ENCODE results near the gene RIN3.

The RIN3 gene

DNA sequence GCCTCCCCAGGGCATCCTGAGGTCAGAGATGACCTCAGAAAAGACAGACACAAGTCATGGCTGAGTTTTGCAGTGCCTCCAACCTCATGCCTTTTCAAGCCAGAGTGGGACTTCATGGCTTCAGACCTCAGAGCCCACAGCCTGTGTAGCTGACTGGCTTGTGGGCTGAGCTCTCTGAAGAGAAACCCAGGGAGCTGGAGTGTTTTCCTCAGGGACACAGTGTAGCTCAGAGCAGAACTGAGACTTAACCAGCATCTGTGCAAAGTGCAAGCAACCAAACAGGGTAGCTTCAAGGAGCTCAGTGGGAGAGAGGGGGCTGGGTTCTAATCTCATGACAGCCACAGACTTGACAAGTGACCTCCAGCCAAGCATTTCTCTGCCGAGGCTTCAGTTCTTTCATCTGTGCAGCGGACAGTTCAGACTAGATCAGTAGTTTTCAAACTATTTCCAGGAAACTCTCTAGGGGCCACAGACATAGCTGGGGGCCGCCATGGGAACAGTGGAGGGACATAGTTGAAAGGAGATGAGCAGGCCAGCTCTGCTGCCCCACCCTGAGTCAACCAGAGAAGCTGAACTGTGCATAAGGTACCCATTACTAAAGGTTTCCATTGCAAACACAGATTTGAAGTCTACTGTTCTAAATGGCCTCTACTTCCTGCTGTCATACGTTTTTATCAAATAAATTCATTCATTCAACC is 154.8 kb downstream of the RIN3 start:
- Histone ChIP-seq H3K9me3 (replicated peaks; ENCODE audit: insufficient read depth, low read length) (no peaks in the 10 kb centered on the region), H2AFZ (ENCODE audit: low read length) (no peak overlapping the region), H3K27me3 (replicated peaks; ENCODE audit: insufficient read depth, low read length) (no peaks in the 10 kb centered on the region), H3K4me1 (ENCODE audit: low read length) (no peaks in the 10 kb centered on the region), H3K9me2 (replicated peaks; ENCODE audit: insufficient read depth, low read length) (no peaks in the 10 kb centered on the region), H3F3A (ENCODE audit: insufficient read depth, low read length) (no peaks in the 10 kb centered on the region), H3K27ac (ENCODE audit: low read length) (no peak overlapping the region), H3K9ac (ENCODE audit: low read length) (no peak overlapping the region), H3K36me3 (replicated peaks; ENCODE audit: insufficient read depth, low read length) (no peaks in the 10 kb centered on the region), H3K4me3 (ENCODE audit: low read length) (no peak overlapping the region), H3K79me2 (ENCODE audit: low read length) (no peaks in the 10 kb centered on the region), H4K20me1 (ENCODE audit: insufficient read depth, low read length) (no peaks in the 10 kb centered on the region), H3K4me2 (ENCODE audit: low read depth, low read length) (no peak overlapping the region)
- TF ChIP-seq EZH2 (optimal IDR thresholded peaks at IDR 0.05; ENCODE audit: low read depth, low read length) (no peak), EZH2phosphoT487 (IDR thresholded peaks at IDR 0.05; ENCODE audit: low read length) (no peak)
- TF ChIP-seq, protein P1, sequence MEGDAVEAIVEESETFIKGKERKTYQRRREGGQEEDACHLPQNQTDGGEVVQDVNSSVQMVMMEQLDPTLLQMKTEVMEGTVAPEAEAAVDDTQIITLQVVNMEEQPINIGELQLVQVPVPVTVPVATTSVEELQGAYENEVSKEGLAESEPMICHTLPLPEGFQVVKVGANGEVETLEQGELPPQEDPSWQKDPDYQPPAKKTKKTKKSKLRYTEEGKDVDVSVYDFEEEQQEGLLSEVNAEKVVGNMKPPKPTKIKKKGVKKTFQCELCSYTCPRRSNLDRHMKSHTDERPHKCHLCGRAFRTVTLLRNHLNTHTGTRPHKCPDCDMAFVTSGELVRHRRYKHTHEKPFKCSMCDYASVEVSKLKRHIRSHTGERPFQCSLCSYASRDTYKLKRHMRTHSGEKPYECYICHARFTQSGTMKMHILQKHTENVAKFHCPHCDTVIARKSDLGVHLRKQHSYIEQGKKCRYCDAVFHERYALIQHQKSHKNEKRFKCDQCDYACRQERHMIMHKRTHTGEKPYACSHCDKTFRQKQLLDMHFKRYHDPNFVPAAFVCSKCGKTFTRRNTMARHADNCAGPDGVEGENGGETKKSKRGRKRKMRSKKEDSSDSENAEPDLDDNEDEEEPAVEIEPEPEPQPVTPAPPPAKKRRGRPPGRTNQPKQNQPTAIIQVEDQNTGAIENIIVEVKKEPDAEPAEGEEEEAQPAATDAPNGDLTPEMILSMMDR (IDR thresholded peaks at IDR 0.05; ENCODE audit: low read length), result no peak
- DNase-seq, result no peak

DNA sequence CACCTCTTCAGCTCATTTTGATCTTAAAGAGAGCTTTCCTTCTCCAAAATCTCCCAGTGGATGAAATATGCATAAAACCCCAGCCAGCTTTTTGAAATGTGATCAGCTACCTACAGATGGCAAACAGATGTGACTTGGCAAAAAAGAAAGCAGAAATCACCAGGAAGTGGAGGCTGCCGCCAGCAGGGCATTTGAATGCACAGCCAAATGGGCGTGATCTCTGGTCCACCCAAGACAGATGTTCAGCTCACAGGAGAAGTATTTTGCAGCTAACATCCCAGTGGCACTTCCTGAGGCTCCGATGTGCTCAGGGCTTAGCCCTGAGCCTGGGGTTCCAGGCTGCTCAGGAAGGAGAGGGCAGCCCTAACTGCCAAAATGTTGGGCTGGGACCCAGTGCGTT is 156.6 kb downstream of the RIN3 start:
- Histone ChIP-seq H3K4me3 (ENCODE audit: low read length) (no peak overlapping the region), H3F3A (ENCODE audit: insufficient read depth, low read length) (no peaks in the 10 kb centered on the region), H3K27ac (ENCODE audit: low read length) (no peak overlapping the region), H2AFZ (ENCODE audit: low read length) (no peak overlapping the region), H3K4me1 (ENCODE audit: low read length) (no peaks in the 10 kb centered on the region), H3K4me2 (ENCODE audit: low read depth, low read length) (no peak overlapping the region), H3K36me3 (replicated peaks; ENCODE audit: insufficient read depth, low read length) (no peaks in the 10 kb centered on the region), H3K9me2 (replicated peaks; ENCODE audit: insufficient read depth, low read length) (no peaks in the 10 kb centered on the region), H3K9me3 (replicated peaks; ENCODE audit: insufficient read depth, low read length) (no peaks in the 10 kb centered on the region), H3K9ac (ENCODE audit: low read length) (no peak overlapping the region), H4K20me1 (ENCODE audit: insufficient read depth, low read length) (no peaks in the 10 kb centered on the region), H3K79me2 (ENCODE audit: low read length) (no peaks in the 10 kb centered on the region), H3K27me3 (replicated peaks; ENCODE audit: insufficient read depth, low read length) (no peaks in the 10 kb centered on the region)
- TF ChIP-seq, protein P1 (IDR thresholded peaks at IDR 0.05; ENCODE audit: low read length), result no peak
- TF ChIP-seq EZH2phosphoT487 (IDR thresholded peaks at IDR 0.05; ENCODE audit: low read length) (no peak), EZH2 (optimal IDR thresholded peaks at IDR 0.05; ENCODE audit: low read depth, low read length) (no peak)
- DNase-seq, result no peak

DNA sequence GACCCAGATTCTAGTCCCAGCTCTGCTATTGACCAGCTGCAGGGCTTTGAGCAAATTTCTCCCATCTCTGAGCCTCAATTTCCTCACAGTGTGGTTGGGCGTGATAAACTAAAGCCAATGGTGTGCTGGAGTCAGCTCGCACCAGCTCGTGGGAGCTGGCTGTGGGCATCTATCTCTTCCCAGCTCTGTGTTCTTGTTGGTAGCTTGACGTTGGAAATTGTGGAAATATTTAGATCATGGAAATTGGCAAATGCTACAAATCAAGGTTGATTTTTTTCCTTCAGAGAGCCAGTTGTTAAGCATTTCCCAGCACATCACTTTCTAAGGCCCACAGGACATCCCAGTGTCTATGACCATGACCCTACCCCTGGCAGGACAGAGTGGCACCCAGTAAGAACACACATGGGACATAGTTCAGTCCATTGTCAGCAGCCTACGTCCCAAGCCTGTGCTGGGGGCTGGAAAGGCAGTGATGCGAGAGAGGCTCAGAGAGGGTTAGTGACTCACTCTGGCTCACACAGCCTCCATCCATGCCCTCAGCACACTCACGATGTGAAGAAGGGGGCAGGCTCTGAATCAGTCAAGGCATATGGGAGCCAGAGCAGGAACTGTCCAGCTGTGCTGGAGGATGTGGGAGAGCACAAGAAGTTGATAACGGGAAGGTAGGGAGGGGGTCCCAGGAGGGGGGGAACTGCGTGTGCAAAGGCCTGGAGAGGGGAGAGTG is 157.2 kb downstream of the RIN3 start:
- no peak for DNase-seq
- TF ChIP-seq, protein P1 (IDR thresholded peaks at IDR 0.05; ENCODE audit: low read length), result no peak
- no peak for TF ChIP-seq EZH2phosphoT487 (IDR thresholded peaks at IDR 0.05; ENCODE audit: low read length)

More for the DNA sequence above, 157.2 kb downstream of the RIN3 start:
- H3F3A ChIP-seq (ENCODE audit: insufficient read depth, low read length), result no peaks in the 10 kb centered on the region
- no peak overlapping the region for H3K4me3 ChIP-seq (ENCODE audit: low read length)
- H2AFZ ChIP-seq (ENCODE audit: low read length), result no peak overlapping the region
- H3K79me2 ChIP-seq (ENCODE audit: low read length), result no peaks in the 10 kb centered on the region
- no peaks in the 10 kb centered on the region for H3K9me2 ChIP-seq (replicated peaks; ENCODE audit: insufficient read depth, low read length)
- no peaks in the 10 kb centered on the region for H3K4me1 ChIP-seq (ENCODE audit: low read length)
- no peaks in the 10 kb centered on the region for H3K36me3 ChIP-seq (replicated peaks; ENCODE audit: insufficient read depth, low read length)
- no peak overlapping the region for H3K27ac ChIP-seq (ENCODE audit: low read length)
- no peaks in the 10 kb centered on the region for H3K9me3 ChIP-seq (replicated peaks; ENCODE audit: insufficient read depth, low read length)
- no peak overlapping the region for H3K9ac ChIP-seq (ENCODE audit: low read length)
- no peaks in the 10 kb centered on the region for H3K27me3 ChIP-seq (replicated peaks; ENCODE audit: insufficient read depth, low read length)
- no peaks in the 10 kb centered on the region for H4K20me1 ChIP-seq (ENCODE audit: insufficient read depth, low read length)
- H3K4me2 ChIP-seq (ENCODE audit: low read depth, low read length), result no peak overlapping the region
